PFSK-1 (cell line): ENCODE data around the gene BCL11B.

Experiments
- FOXP2 ChIP-seq: optimal IDR thresholded peaks from 2 replicates; pipeline ENCODE3; 2011; ENCODE audit warnings: borderline replicate concordance, control low read depth, inconsistent platforms; ENCODE audit not compliant: insufficient read depth; ENCODE audit errors: extremely low read length, extremely low read depth
- POLR2AphosphoS5 ChIP-seq: IDR thresholded peaks from 2 replicates; pipeline ENCODE4 v1.6.1; 2012; ENCODE audit warnings: low read depth, mild to moderate bottlenecking, control low read depth, low read length, moderate library complexity
- REST ChIP-seq, 2 experiments: IDR thresholded peaks; 2 replicates each; pipeline versions ENCODE4 v1.6.1 to v1.8.0; 2011 to 2012; ENCODE audit warnings: low read depth in 2 of 2, low read length in 2 of 2, control low read depth in 1 of 2, inconsistent platforms in 1 of 2, mild to moderate bottlenecking in 1 of 2, moderate library complexity in 1 of 2; ENCODE audit not compliant: insufficient read depth in 1 of 2
- SIN3A ChIP-seq: IDR thresholded peaks from 2 replicates; pipeline ENCODE4 v1.6.1; 2012; ENCODE audit warnings: mild to moderate bottlenecking, low read length, moderate library complexity, borderline replicate concordance; ENCODE audit not compliant: insufficient read depth
- TAF1 ChIP-seq: IDR thresholded peaks from 2 replicates; pipeline ENCODE4 v1.6.1; 2012; ENCODE audit warnings: low read length, control low read depth, borderline replicate concordance; ENCODE audit not compliant: insufficient read depth

The BCL11B gene

GRCh38 chr14:99186956-99187690 lies 84.9 kb downstream of the BCL11B start:
- TF ChIP-seq FOXP2 (no peak), POLR2AphosphoS5 (no peak), SIN3A (no peak), TAF1 (no peak)

GRCh38 chr14:99185436-99186068 lies 86.4 kb downstream of the BCL11B start:
- TF ChIP-seq POLR2AphosphoS5 (no peak), FOXP2 (no peak), SIN3A (no peak), REST (IDR thresholded peaks at IDR 0.05; ENCODE audit: insufficient read depth in 1 of 2, low read depth in 2 of 2, low read length in 2 of 2) (no peak), TAF1 (no peak)

- TF ChIP-seq SIN3A, result no peak
- no peak for TF ChIP-seq TAF1
- no peak for TF ChIP-seq REST (IDR thresholded peaks at IDR 0.05; ENCODE audit: insufficient read depth in 1 of 2, low read depth in 2 of 2, low read length in 2 of 2)
- no peak for TF ChIP-seq POLR2AphosphoS5
- TF ChIP-seq FOXP2, result no peak
Measured at GRCh38 chr14:99183716-99184115, 88.3 kb downstream of the BCL11B start.

DNA sequence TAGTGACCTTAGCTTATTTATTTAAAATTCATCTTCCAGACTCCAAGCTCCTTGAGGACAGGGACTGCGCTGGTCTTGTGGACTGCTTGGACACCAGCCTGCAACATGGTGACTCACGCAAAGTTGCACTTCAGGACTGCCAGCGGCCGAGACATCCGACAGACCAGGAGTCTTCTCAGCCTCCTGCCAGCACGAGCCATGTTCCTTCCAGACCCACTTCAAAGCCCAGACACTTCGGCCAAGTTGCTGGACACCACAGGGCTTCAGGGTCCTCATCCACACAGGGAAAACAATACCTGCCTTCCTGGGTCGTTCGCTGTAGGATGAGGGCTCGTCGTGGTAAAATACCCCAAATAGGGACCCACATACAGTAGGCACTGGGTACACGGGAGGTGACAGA lies 88.7 kb downstream of the BCL11B start:
- TF ChIP-seq TAF1 (no peak), REST (IDR thresholded peaks at IDR 0.05; ENCODE audit: insufficient read depth in 1 of 2, low read depth in 2 of 2, low read length in 2 of 2) (no peak), SIN3A (no peak), FOXP2 (no peak), POLR2AphosphoS5 (no peak)

DNA sequence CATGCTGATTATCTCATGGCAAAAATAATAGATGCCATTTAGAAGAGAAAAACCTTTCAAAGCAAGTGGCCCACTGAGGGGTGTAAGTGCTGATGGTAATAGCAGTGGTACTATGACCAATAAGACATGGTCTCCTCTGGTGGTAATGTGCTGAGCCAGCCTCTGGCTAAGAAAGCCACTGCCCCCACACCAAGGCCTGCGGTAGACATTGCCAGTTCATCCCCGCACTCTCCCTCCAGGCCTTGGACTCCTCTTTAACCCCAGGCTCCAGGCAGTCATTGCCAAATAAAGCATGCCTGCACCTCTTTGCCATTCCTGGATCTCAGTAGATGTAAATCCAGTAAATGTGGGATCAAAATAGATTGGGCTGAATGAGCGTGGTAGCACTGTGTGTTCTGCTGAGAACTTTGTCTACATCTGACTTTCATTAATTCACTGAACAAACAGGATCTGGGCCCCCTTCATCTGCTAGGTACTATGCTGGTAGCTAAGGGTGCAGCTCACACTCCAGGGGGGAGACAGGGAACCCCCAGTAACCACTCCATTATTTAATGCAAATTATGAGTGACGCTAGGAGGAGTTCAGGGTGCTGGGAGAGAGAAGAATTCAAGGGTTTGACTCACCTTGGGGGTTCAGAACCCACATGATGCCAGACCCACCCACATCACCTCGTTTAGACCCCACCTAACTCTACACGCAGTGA lies 89.3 kb downstream of the BCL11B start:
- TF ChIP-seq SIN3A (no peak), REST (IDR thresholded peaks at IDR 0.05; ENCODE audit: insufficient read depth in 1 of 2, low read depth in 2 of 2, low read length in 2 of 2) (no peak), TAF1 (no peak), POLR2AphosphoS5 (no peak), FOXP2 (no peak)
